ENCODE results near the gene SLC25A29.

The SLC25A29 gene

GRCh38 chr14:100279133-100279532, 27.1 kb downstream of the SLC25A29 start:
- no peak for DNase-seq

GRCh38 chr14:100278702-100279101, 27.5 kb downstream of the SLC25A29 start:
- DNase-seq: peak; percentile 58

GRCh38 chr14:100275214-100275613, 31.0 kb downstream of the SLC25A29 start:
- no peak for DNase-seq

GRCh38 chr14:100274250-100274649, 32.0 kb downstream of the SLC25A29 start:
- DNase-seq: no peak

- no peak for DNase-seq
These were observed 34.9 kb downstream of the SLC25A29 start for GRCh38 chr14:100271247-100271939.

GRCh38 chr14:100268591-100269207, 37.5 kb downstream of the SLC25A29 start:
- no peak for DNase-seq

GRCh38 chr14:100267990-100268389, 38.3 kb downstream of the SLC25A29 start:
- no peak for DNase-seq

GRCh38 chr14:100263141-100263540, 43.1 kb downstream of the SLC25A29 start:
- DNase-seq: peak; percentile 39

- no peak for DNase-seq
These were observed 43.7 kb downstream of the SLC25A29 start for GRCh38 chr14:100262545-100262944.

- DNase-seq: no peak
These were observed 44.6 kb downstream of the SLC25A29 start for GRCh38 chr14:100261621-100262020.

GRCh38 chr14:100256339-100256895, 49.8 kb downstream of the SLC25A29 start:
- no peak for DNase-seq

GRCh38 chr14:100252684-100253083, 53.6 kb downstream of the SLC25A29 start:
- no peak for DNase-seq

GRCh38 chr14:100250732-100251465, 55.3 kb downstream of the SLC25A29 start:
- DNase-seq: no peak

GRCh38 chr14:100246809-100247428, 59.3 kb downstream of the SLC25A29 start:
- peak; percentile 33 for DNase-seq

- no peak for DNase-seq
These were observed 63.2 kb downstream of the SLC25A29 start for GRCh38 chr14:100243020-100243419.

GRCh38 chr14:100241279-100241678, 65.0 kb downstream of the SLC25A29 start:
- DNase-seq: no peak
